Keratinocyte (primary cell): ENCODE results near the gene TENT4B. TPM values are rescaled to one million over a fixed set of nuclear protein-coding genes. Genes with fewer than 3 reads are reported as not detected.

ENCODE experiments used
- DNase-seq: peaks from one replicate; pipeline ENCODE4 v3.0.0-alpha.2; 2011; ENCODE audit warnings: low read depth, missing footprints, low spot score
- FAIRE-seq: peaks from 2 replicates; lab custom pipeline; 2011; peaks lifted over from hg19 to GRCh38; lab: Jason Lieb, UNC
- H2AFZ ChIP-seq: 2 replicates; pipeline ENCODE4 v1.6.0; 2012; ENCODE audit warnings: low read length, control low read depth, inconsistent platforms; ENCODE audit not compliant: control insufficient read depth
- H3K27ac ChIP-seq: 2 replicates; pipeline ENCODE4 v1.5.1; 2011; ENCODE audit warnings: low read length; ENCODE audit not compliant: control insufficient read depth, insufficient read depth
- H3K27me3 ChIP-seq: 3 replicates; pipeline ENCODE4 v1.6.0; 2011; ENCODE audit warnings: low read length; ENCODE audit not compliant: control insufficient read depth, insufficient read depth; ENCODE audit errors: extremely low read depth
- H3K36me3 ChIP-seq, 2 experiments: 2 replicates in 1 of 2; 3 replicates in 1 of 2; pipeline ENCODE4 v1.5.1; 2011; ENCODE audit warnings: low read length in 2 of 2, mild to moderate bottlenecking in 1 of 2; ENCODE audit not compliant: control insufficient read depth in 2 of 2, insufficient read depth in 2 of 2; ENCODE audit errors: extremely low read depth in 1 of 2
- H3K4me1 ChIP-seq: 3 replicates; pipeline ENCODE4 v1.5.1; 2011; ENCODE audit warnings: low read length; ENCODE audit not compliant: control insufficient read depth, insufficient read depth; ENCODE audit errors: extremely low read depth
- H3K4me2 ChIP-seq: 3 replicates; pipeline ENCODE4 v1.6.0; 2011; ENCODE audit warnings: low read depth, low read length; ENCODE audit not compliant: control insufficient read depth, insufficient read depth; ENCODE audit errors: extremely low read depth
- H3K4me3 ChIP-seq, 3 experiments: fragments of 200-600 bp in 1 of 3; sonication (generic) in 1 of 3; 2 replicates in 2 of 3; 3 replicates in 1 of 3; pipeline ENCODE4 v1.5.1; 2011 to 2016; ENCODE audit warnings: low read length in 3 of 3, mild to moderate bottlenecking in 3 of 3, control low read depth in 2 of 3, inconsistent platforms in 1 of 3, low read depth in 1 of 3, mixed read lengths in 1 of 3, mixed run types in 1 of 3, moderate library complexity in 1 of 3; ENCODE audit not compliant: control insufficient read depth in 2 of 3, insufficient read depth in 2 of 3; ENCODE audit errors: extremely low read depth in 1 of 3
- H3K79me2 ChIP-seq: 2 replicates; pipeline ENCODE4 v1.6.0; 2012; ENCODE audit warnings: low read length; ENCODE audit not compliant: control insufficient read depth, insufficient read depth
- H3K9ac ChIP-seq: 3 replicates; pipeline ENCODE4 v1.6.0; 2011; ENCODE audit warnings: low read length; ENCODE audit not compliant: control insufficient read depth, insufficient read depth; ENCODE audit errors: extremely low read depth
- H3K9me1 ChIP-seq: 3 replicates; pipeline ENCODE4 v1.6.0; 2011; ENCODE audit warnings: low read length; ENCODE audit not compliant: control insufficient read depth, insufficient read depth; ENCODE audit errors: extremely low read depth
- H3K9me3 ChIP-seq: 2 replicates; pipeline ENCODE4 v1.5.1; 2012; ENCODE audit warnings: low read depth, low read length; ENCODE audit not compliant: control insufficient read depth
- H4K20me1 ChIP-seq: 3 replicates; pipeline ENCODE4 v1.6.0; 2011; ENCODE audit warnings: low read length; ENCODE audit not compliant: control insufficient read depth, insufficient read depth; ENCODE audit errors: extremely low read depth
- EZH2 ChIP-seq: IDR thresholded peaks from one replicate; pipeline ENCODE4 v1.6.1; 2012; ENCODE audit warnings: inconsistent platforms, mild to moderate bottlenecking, low read length, moderate library complexity
- dilution Hi-C: fragments of 300-500 bp; cut with MboI; formaldehyde crosslinking; loops from one replicate; pipeline ENCODE4 v1.7.0; 2020; ENCODE audit warnings: low sequenced_read_pairs; ENCODE audit not compliant: extremely low pct_ligation_motif_present
- polyA plus RNA-seq, 5 experiments: library from polyadenylated mRNA; depleted of rRNA in 3 of 5; stranded (reverse) in 3 of 5; stranded (forward) in 1 of 5; unstranded in 1 of 5; fragments of >200 nt; gene quantifications; 1 replicate in 1 of 5; 2 replicates in 3 of 5; 3 replicates in 1 of 5; pipeline versions ENCODE4 v1.2.1 to v1.2.3, GENCODE V29; 2011 to 2012; ENCODE audit warnings: missing spikeins in 2 of 5, low read depth in 1 of 5, low replicate concordance in 1 of 5
- TF ChIP-seq, protein P1 (sequence below), 3 experiments: IDR thresholded peaks in 1 of 3; conservative IDR thresholded peaks in 1 of 3; optimal IDR thresholded peaks in 1 of 3; 2 replicates in 2 of 3; 3 replicates in 1 of 3; pipeline versions ENCODE3 to v1.5.1; 2011; ENCODE audit warnings: low read length in 3 of 3, mild to moderate bottlenecking in 3 of 3, moderate library complexity in 2 of 3, control low read depth in 1 of 3, inconsistent platforms in 1 of 3; ENCODE audit not compliant: insufficient read depth in 2 of 3; ENCODE audit errors: extremely low read depth in 1 of 3

TENT4B gene
- polyA plus RNA-seq, 1 donor (not counting 4 experiments of a cell fraction or from before 2014, with no cell fraction given), result 14.8 TPM

DNA sequence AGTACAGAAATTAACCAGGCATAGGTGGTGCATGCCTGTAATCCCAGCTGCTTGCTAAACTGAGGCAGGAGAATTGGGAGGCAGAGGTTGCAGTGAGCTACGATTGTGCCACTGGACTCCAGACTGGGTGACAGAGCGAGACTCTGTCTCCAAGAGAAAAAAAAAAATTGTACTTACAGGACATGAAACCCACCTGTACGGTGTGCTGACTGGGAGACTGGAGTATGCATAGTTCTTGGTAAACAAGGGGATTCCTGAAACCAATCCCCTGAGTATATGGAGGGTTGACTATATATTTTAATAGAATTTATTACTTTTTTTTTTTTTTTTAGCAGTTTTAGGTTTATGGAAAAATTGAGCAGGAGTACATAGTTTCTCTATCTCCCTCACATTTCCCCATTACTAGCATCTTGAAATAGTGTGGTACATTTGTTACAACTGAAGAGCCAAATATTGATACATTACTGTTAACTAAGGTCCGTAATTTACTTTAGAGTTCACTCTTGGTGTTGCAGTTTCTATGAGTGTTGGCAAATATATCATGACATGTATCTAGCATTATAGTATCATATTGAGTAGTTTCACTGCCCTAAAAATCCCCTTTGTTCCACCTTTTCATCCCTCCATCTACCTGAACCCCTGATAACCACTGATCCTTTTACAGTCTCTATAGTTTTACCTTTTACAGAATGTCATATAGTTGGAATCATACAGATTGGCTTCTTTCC, 19.3 kb downstream of the TENT4B start:
- H3K9ac ChIP-seq, result no peak overlapping the region
- no peak overlapping the region for H3K27ac ChIP-seq
- no peak overlapping the region for H3K4me2 ChIP-seq
- no peak overlapping the region for H3K4me3 ChIP-seq
- no peak overlapping the region for H2AFZ ChIP-seq
- H4K20me1 ChIP-seq, result peaks cover 6% of the 10 kb centered on the region
- peaks cover 84% of the 10 kb centered on the region for H3K79me2 ChIP-seq
- TF ChIP-seq EZH2, result no peak
- TF ChIP-seq, protein P1, sequence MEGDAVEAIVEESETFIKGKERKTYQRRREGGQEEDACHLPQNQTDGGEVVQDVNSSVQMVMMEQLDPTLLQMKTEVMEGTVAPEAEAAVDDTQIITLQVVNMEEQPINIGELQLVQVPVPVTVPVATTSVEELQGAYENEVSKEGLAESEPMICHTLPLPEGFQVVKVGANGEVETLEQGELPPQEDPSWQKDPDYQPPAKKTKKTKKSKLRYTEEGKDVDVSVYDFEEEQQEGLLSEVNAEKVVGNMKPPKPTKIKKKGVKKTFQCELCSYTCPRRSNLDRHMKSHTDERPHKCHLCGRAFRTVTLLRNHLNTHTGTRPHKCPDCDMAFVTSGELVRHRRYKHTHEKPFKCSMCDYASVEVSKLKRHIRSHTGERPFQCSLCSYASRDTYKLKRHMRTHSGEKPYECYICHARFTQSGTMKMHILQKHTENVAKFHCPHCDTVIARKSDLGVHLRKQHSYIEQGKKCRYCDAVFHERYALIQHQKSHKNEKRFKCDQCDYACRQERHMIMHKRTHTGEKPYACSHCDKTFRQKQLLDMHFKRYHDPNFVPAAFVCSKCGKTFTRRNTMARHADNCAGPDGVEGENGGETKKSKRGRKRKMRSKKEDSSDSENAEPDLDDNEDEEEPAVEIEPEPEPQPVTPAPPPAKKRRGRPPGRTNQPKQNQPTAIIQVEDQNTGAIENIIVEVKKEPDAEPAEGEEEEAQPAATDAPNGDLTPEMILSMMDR (optimal IDR thresholded peaks at IDR 0.05 in 1 of 3, IDR thresholded peaks at IDR 0.05 in 1 of 3, conservative IDR thresholded peaks at IDR 0.05 in 1 of 3; ENCODE audit: extremely low read depth in 1 of 3, insufficient read depth in 2 of 3, low read length in 3 of 3), result no peak
- H3K4me1 ChIP-seq, result peaks cover 2% of the 10 kb centered on the region
- H3K27me3 ChIP-seq, result no peaks in the 10 kb centered on the region
- DNase-seq (no peak), FAIRE-seq (no peak)
- H3K9me3 ChIP-seq, result no peaks in the 10 kb centered on the region
- peaks cover 2% of the 10 kb centered on the region for H3K9me1 ChIP-seq
- H3K36me3 ChIP-seq, result peaks cover 0 to 1% of the 10 kb centered on the region in 2 experiments
- dilution Hi-C loops, result no loop called here

- Histone ChIP-seq H3K4me3 (no peak overlapping the region), H3K27me3 (no peaks in the 10 kb centered on the region), H3K79me2 (peaks cover 84% of the 10 kb centered on the region), H4K20me1 (peaks cover 6% of the 10 kb centered on the region), H3K9me3 (no peaks in the 10 kb centered on the region), H3K36me3 (peaks cover 0 to 1% of the 10 kb centered on the region in 2 experiments), H2AFZ (no peak overlapping the region), H3K27ac (no peak overlapping the region), H3K9me1 (peaks cover 2% of the 10 kb centered on the region), H3K4me2 (no peak overlapping the region), H3K9ac (no peak overlapping the region), H3K4me1 (no peaks in the 10 kb centered on the region)
- TF ChIP-seq, protein P1 (optimal IDR thresholded peaks at IDR 0.05 in 1 of 3, IDR thresholded peaks at IDR 0.05 in 1 of 3, conservative IDR thresholded peaks at IDR 0.05 in 1 of 3; ENCODE audit: extremely low read depth in 1 of 3, insufficient read depth in 2 of 3, low read length in 3 of 3), result no peak
- dilution Hi-C loops, result no loop called here
- FAIRE-seq (no peak), DNase-seq (no peak)
These were observed 20.2 kb downstream of the TENT4B start for GRCh38 chr16:50173316-50173715.
